Liver (tissue), 3 donors: Measurements from ENCODE around the gene NKX1-1.

Experiments used
- CTCF ChIP-seq: fragments of 150-350 bp; IDR thresholded peaks from 2 replicates; pipeline ENCODE4 v1.5.1; 2017; ENCODE audit warnings: improper control_type of control experiment, low read depth, low read length; ENCODE audit not compliant: missing input control
- MAX ChIP-seq: IDR thresholded peaks from 2 replicates; pipeline ENCODE4 v1.6.1; 2016; ENCODE audit warnings: antibody characterized with exemption
- NR2F2 ChIP-seq: IDR thresholded peaks from 2 replicates; pipeline ENCODE4 v1.6.1; 2016; ENCODE audit warnings: antibody characterized with exemption
- TAF1 ChIP-seq: conservative IDR thresholded peaks from 2 replicates; pipeline ENCODE4 v1.6.1; 2016; ENCODE audit warnings: antibody characterized with exemption, mild to moderate bottlenecking
- donor health status: healthy.
- donor health status: healthy.

GRCh38 chr4:1414831-1415680 lies 8.8 kb upstream of the NKX1-1 start:
- TF ChIP-seq CTCF: no peak
- TF ChIP-seq TAF1: no peak
- no peak for TF ChIP-seq MAX
- TF ChIP-seq NR2F2: no peak
